NCI-H2107 treated with DMSO at 0.1 percent for 48 hours (cell line): ENCODE data around the gene ATP13A3.
A peak's percentile ranks its signal among the peaks of the same experiment; 100 is the strongest.

Experiments
- DNase-seq: peaks from one replicate; lab custom pipeline; 2025; ENCODE audit not compliant: unreplicated experiment; lab: John Stamatoyannopoulos, UW

Gene ATP13A3

GRCh38 chr3:194446172-194446571 is 40.6 kb downstream of the ATP13A3 start:
- no peak for DNase-seq

GRCh38 chr3:194443901-194444300 is 42.9 kb downstream of the ATP13A3 start:
- no peak for DNase-seq

GRCh38 chr3:194440756-194441155 is 46.0 kb downstream of the ATP13A3 start:
- DNase-seq: peak; percentile 61

GRCh38 chr3:194439881-194440550 is 46.8 kb downstream of the ATP13A3 start:
- peak; percentile 99 for DNase-seq

DNA sequence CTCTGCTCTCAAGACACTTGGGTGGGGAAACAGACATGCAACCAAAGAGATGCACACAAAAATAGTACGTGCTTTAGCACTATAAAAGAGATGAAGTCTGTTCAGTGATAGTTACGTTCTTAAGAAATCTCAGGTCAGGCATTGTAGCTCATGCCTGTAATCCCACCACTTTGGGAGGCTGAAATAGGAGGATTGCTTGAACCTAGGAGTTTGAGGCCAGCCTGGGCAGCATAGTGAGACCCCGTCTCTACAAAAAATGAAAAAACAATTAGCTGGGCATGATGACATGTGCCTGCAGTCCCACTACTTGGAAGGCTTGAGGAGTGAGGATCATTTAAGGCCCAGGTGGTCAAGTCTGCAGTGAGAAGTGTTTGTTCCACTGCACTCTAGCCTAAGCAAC is 52.3 kb downstream of the ATP13A3 start:
- no peak for DNase-seq

DNA sequence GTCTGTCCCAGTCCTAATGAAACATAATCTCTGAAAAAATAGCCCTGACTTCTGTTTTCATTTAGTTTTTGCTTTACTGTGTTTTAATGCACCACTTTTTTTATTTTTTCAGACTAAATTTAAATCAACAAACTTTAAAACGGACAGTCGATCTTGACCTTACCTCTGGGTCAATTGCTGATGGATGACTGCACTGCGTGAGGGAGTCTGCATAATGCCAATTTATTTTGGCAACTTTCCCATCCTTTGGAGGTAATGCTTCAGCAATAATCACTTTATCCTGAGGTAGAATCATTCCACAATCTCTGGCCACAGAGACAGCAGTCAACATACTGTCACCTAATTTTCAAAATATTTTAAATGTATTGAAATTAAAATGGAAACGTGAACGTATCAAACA is 55.2 kb downstream of the ATP13A3 start:
- no peak for DNase-seq

- no peak for DNase-seq
These were observed 61.4 kb downstream of the ATP13A3 start for GRCh38 chr3:194425399-194425798.

DNA sequence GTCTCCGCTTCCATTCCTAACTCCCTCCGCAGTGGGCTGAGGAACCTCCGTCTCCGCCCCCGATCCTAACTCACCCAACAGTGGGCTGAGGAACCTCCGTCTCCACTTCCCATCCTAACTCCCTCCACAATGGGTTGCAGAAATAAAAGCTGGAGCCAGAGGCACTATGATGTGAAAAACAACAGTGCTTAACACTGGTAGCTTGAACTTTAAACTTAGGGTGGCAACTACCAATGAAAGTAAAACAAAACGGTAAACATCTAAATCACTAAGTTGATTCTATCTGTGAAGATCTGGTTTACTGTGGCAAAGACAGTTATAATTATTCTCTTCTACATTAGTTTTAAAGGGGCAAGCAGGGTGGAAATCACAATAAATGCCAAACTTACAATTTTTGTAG is 61.8 kb downstream of the ATP13A3 start:
- no peak for DNase-seq

DNA sequence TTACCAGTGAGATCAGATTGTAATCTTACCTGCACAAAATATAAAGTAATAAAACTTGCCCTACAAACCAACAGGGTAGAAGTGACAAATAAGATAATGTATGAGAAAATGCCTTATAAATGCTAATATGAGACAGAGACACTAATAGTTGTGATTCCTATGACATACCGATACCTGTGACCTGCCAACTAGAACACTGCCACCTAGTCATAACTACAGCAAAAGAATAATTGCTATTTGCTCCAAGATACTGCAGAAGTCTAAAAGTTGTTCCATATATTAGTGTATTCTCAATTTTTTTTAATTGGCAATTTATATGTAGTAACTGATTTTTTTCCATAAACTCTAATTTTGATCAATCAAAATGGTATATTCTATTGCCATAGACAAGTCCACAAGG is 62.4 kb downstream of the ATP13A3 start:
- DNase-seq: no peak

DNA sequence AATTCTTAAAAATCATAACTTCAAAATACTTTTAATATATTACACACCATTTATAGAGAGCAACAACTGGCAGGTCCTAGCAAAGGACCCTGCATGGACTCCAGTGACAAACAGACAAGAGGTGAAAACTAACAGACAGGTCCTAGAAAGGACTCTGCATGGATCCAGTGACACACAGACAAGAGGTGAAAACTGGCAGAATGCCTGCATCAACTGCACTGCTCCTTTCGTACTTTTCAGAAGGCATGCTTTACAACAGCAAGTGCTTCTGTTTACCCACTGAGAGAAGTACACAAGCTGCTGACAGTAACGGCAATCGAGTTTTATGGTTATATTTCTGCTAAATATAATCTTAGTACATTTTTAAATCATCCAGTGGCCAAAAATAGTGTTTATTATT is 63.5 kb downstream of the ATP13A3 start:
- peak; percentile 67 for DNase-seq

DNA sequence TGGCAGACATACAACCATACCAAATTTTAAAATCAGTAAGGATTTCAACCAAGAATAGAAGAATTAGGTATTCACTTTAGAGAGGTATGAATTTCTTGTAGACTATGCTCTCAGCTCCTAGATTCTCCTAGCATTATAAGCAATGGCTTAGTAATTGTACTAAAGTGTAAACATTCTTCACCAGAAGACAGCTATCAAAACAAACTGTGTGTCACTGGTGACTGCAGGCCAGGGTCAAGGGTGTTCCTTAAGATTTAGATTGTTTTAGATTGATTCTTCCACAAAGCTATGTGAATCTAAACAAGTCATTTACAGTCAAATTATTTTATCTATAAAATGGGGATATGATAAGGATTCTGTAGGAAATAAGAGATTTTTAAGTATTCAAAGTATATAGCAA is 64.6 kb downstream of the ATP13A3 start:
- DNase-seq: no peak

GRCh38 chr3:194418671-194419070 is 68.1 kb downstream of the ATP13A3 start:
- no peak for DNase-seq

DNA sequence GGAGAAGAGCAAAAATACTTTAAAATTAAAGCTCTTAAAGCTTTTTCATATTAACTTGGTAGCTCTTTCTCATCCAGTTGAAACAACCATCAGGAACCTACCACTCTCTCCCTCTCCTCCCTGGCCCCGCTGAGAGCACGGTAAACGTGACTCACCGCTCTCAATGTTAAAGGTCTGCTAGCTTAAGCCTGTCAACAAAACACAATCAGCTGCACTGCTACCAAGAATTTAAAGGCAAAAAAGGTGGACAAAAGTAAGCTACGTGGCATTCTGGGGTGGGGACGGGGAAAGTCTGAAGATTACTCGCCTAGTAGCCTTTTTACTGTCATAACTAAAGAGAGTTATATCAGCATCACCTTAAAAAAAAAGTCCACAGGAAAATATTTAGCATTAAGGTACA is 79.4 kb downstream of the ATP13A3 start:
- DNase-seq: no peak

DNA sequence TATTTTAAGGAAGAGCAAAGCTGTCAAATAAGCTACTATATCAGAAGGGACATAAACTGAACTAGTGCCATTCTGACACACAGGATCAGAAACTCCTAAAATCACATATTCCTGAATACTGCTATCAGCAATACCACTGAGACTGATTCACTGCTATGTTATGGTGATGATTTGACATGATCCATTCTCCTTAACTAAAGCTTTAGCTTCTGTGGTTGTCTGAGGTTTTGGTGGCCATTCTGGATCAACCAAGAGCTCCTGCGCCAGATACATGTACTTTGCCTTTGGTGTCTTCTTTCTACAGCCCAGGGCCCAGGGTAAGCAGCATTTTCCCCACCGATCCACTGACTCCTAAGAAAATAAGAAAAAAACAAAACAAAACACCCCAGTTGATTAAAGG is 81.0 kb downstream of the ATP13A3 start:
- no peak for DNase-seq

DNA sequence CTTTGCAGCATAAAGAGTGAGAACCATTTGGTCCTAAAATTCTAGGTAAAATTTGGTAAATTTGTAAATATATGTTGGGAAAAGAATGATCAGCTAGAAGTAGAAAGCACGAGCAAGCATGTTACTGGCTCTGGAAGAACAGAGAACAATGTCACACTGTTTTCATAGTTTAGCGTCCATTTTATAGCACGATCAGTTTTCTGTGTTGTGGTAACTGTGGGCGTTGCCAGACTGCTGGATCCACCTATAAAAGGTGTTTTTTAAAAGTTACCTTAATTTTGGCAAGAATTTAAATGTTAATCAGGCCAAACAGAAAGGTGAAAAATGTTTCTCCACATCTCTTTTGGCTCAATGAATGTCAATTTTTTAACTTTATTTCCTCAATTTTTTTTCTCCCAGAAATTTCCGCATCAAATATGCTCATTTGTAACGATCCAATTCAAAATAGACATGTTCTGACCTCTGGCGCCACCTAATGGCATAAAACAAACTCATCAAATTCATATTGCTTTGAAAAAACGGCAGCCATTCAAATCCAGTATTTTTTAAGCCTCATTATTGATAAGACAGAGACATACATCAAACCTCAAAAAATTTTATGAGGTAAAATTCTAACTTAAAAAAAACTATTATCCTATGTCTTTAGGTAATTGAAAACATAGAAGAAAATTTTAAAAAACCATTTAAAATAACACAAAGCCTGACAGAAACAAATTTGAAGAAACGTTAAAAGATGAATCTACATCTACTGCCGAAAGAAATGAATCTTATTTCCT is 82.2 kb downstream of the ATP13A3 start:
- DNase-seq: peak; percentile 72

DNA sequence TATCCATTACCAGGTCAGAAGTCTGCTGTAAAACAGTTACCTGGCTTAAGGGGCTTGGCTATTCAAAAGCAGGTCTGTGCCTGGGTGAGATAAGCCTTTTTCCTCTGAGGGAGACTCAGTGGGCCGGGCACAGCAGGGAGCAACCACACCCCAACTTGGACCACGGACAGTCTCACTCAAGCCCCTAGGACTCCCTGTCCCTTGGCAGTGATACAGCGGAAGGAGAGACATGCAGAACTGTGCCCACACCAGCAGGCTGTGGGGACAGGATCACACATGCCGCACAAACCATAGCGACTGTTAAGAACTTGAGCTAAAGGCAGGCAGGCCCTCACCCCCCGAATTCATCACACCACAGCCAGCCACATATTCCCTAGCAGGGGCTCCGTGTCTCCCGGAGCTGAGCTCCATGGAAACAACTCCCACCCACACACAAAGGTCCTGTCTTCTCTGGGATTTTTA is 84.9 kb downstream of the ATP13A3 start:
- DNase-seq: no peak

- no peak for DNase-seq
These were observed 85.5 kb downstream of the ATP13A3 start for GRCh38 chr3:194401346-194401745.

GRCh38 chr3:194399874-194400411 is 86.9 kb downstream of the ATP13A3 start:
- DNase-seq: no peak

- no peak for DNase-seq
These were observed 87.6 kb downstream of the ATP13A3 start, which contains the start of gene GP5 for GRCh38 chr3:194399166-194399565. Gene GP5 (minus strand): TSS chr3:194399266. CDS start chr3:194398282, 984 bp downstream.

GRCh38 chr3:194397757-194398312 is 89.0 kb downstream of the ATP13A3 start:
- no peak for DNase-seq

DNA sequence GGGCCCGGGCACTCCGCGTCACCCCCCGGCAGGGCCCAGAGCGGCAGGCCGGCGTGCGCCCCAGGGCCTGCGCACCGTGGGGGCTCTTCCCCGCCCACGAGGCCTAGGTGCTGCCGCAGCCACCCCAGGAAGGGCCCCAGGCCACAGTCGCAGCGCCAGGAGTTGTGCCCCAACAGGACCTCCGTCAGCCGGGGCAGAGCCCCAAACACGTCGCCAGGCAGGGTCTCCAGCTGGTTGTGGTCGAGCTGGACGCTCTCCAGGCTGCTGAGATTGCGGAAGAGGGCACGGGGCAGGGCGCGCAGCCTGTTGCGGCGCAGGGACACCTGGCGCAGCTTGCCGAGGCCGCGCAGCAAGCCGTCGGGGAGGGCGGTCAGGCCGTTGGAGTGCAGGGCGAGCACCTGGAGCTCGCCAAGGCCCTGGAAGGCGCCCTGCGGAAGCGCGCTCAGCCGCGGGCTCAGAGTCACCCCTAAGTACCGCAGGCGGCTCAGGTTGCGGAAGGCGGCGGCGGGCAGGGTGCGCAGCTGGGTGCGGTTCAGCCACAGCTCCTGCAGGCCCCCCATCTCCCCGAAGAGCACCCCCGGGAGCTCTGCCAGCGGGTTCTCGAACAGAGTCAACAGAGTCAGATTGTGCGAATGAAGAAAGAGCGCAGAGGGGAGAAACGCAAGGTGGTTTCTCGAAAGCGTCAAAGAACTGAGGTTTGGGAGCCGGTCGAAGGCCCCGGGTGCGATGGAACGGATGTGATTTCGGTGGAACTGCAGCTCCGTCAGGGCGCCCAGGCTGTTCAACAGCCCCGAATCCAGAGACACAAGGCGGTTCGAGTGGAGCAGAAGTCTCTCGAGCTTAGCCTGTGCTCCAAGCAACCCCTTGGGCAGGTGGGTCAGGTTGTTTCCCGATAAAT is 89.7 kb downstream of the ATP13A3 start:
- no peak for DNase-seq
